Measurements from ENCODE around the gene SEC24B.

DNA sequence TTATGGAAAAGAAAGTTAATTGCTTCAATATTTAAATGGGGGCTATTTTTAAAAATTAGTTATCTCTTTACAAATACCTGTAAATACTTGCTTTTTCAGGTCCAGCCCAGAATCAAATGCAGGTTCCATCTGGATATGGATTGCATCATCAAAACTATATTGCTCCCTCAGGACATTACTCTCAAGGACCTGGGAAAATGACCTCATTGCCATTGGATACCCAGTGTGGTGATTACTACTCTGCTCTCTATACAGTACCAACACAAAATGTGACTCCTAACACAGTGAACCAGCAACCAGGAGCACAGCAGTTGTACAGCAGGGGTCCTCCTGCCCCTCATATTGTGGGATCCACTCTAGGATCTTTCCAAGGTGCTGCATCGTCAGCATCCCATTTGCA lies 29.2 kb downstream of the SEC24B start:
- TF ChIP-seq, protein P1, sequence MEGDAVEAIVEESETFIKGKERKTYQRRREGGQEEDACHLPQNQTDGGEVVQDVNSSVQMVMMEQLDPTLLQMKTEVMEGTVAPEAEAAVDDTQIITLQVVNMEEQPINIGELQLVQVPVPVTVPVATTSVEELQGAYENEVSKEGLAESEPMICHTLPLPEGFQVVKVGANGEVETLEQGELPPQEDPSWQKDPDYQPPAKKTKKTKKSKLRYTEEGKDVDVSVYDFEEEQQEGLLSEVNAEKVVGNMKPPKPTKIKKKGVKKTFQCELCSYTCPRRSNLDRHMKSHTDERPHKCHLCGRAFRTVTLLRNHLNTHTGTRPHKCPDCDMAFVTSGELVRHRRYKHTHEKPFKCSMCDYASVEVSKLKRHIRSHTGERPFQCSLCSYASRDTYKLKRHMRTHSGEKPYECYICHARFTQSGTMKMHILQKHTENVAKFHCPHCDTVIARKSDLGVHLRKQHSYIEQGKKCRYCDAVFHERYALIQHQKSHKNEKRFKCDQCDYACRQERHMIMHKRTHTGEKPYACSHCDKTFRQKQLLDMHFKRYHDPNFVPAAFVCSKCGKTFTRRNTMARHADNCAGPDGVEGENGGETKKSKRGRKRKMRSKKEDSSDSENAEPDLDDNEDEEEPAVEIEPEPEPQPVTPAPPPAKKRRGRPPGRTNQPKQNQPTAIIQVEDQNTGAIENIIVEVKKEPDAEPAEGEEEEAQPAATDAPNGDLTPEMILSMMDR (IDR thresholded peaks at IDR 0.05; ENCODE audit: low read depth, low read length), result no peak
- no peak for TF ChIP-seq EZH2phosphoT487 (IDR thresholded peaks at IDR 0.05; ENCODE audit: low read depth)
